ENCODE measurements around the gene ABHD4. TPM values are rescaled to one million over a fixed set of nuclear protein-coding genes. Genes with fewer than 3 reads are reported as not detected.

Gene ABHD4
- total RNA-seq, 2 experiments from 2014 or later: 8.3 to 10.5 TPM

GRCh38 chr14:22644305-22644635, 46.2 kb downstream of the ABHD4 start, which contains the start of gene OR6J1:
TSS of gene OR6J1 (minus strand) at chr14:22644352. CDS start at chr14:22634811, 9,541 bp downstream.
- CTCF ChIA-PET: interaction anchor here (0.5 to 1.3 kb wide), 5 partner anchors 8 to 122 kb away, joined by 3 to 5 read pairs (median 5); partner anchors contain the start of gene OXA1L
- H3K27me3 Mint-ChIP-seq: no peaks in the 10 kb centered on the region
- H3K9me3 Mint-ChIP-seq (ENCODE audit: low read depth): no peaks in the 10 kb centered on the region
- DNase-seq (no peak), ATAC-seq (no peak)
- POLR2A ChIA-PET: interaction anchor here (0.5 kb wide), 1 partner anchor 561 kb away, joined by 4 read pairs; no protein-coding TSS in a partner anchor
- H3K36me3 Mint-ChIP-seq (ENCODE audit: low read depth): no peaks in the 10 kb centered on the region
- no peak within 1 kb of the TSS for H3K27ac Mint-ChIP-seq
- peaks cover 8% of the 10 kb centered on the region for H3K4me1 Mint-ChIP-seq
- intact Hi-C loops (cut with DNase I, micrococcal nuclease): loop anchor here (2.0 kb wide), 2 partner anchors 15 to 73 kb away; no protein-coding TSS in a partner anchor
- no peak within 1 kb of the TSS for H3K4me3 Mint-ChIP-seq

GRCh38 chr14:22646570-22647254, 48.6 kb downstream of the ABHD4 start:
- Mint-ChIP-seq H3K27me3 (no peaks in the 10 kb centered on the region), H3K36me3 (ENCODE audit: low read depth) (no peaks in the 10 kb centered on the region), H3K4me1 (peaks cover 8% of the 10 kb centered on the region), H3K9me3 (ENCODE audit: low read depth) (no peaks in the 10 kb centered on the region), H3K4me3 (no peak overlapping the region), H3K27ac (peak overlapping the region; percentile 77)
- POLR2A ChIA-PET: interaction anchor here (0.6 kb wide), 1 partner anchor 249 kb away, joined by 3 read pairs; no protein-coding TSS in a partner anchor
- ATAC-seq (peak; percentile 14), DNase-seq (no peak)
- CTCF ChIA-PET: interaction anchor here (0.5 to 1.4 kb wide), 6 partner anchors 14 to 163 kb away, joined by 3 to 6 read pairs (median 3); no protein-coding TSS in a partner anchor
- intact Hi-C loops (cut with DNase I, micrococcal nuclease): no loop called here

GRCh38 chr14:22648506-22648905, 50.4 kb downstream of the ABHD4 start:
- ATAC-seq (no peak), DNase-seq (no peak)
- intact Hi-C loops (cut with DNase I, micrococcal nuclease): no loop called here
- Mint-ChIP-seq H3K27me3 (no peaks in the 10 kb centered on the region), H3K36me3 (ENCODE audit: low read depth) (no peaks in the 10 kb centered on the region), H3K4me1 (peaks cover 8% of the 10 kb centered on the region), H3K27ac (no peak overlapping the region), H3K4me3 (no peak overlapping the region), H3K9me3 (ENCODE audit: low read depth) (no peaks in the 10 kb centered on the region)
- POLR2A ChIA-PET: no interaction called here
- CTCF ChIA-PET: interaction anchor here (0.6 to 6.7 kb wide), 7 partner anchors 10 to 880 kb away, joined by 3 to 106 read pairs (median 4); no protein-coding TSS in a partner anchor

- Mint-ChIP-seq H3K27ac (no peak overlapping the region), H3K4me3 (no peak overlapping the region), H3K4me1 (peaks cover 6% of the 10 kb centered on the region), H3K27me3 (no peaks in the 10 kb centered on the region), H3K9me3 (ENCODE audit: low read depth) (no peaks in the 10 kb centered on the region), H3K36me3 (ENCODE audit: low read depth) (no peaks in the 10 kb centered on the region)
- POLR2A ChIA-PET: no interaction called here
- CTCF ChIA-PET: interaction anchor here (1.7 to 6.7 kb wide), 3 partner anchors 79 to 202 kb away, joined by 7 to 106 read pairs (median 12); no protein-coding TSS in a partner anchor
- DNase-seq (no peak), ATAC-seq (no peak)
- intact Hi-C loops (cut with DNase I, micrococcal nuclease): loop anchor here (10.0 kb wide), 2 partner anchors 665 to 735 kb away; no protein-coding TSS in a partner anchor
These were observed 52.1 kb downstream of the ABHD4 start for GRCh38 chr14:22650046-22650739.

- Mint-ChIP-seq H3K9me3 (ENCODE audit: low read depth) (no peaks in the 10 kb centered on the region), H3K27ac (no peak overlapping the region), H3K4me3 (no peak overlapping the region), H3K27me3 (no peaks in the 10 kb centered on the region), H3K36me3 (ENCODE audit: low read depth) (no peaks in the 10 kb centered on the region), H3K4me1 (peaks cover 6% of the 10 kb centered on the region)
- ChIA-PET POLR2A (interaction anchor here (0.8 kb wide), 1 partner anchor 9 kb away, joined by 10 read pairs; no protein-coding TSS in a partner anchor), CTCF (interaction anchor here (0.6 to 6.7 kb wide), 5 partner anchors 80 to 663 kb away, joined by 3 to 106 read pairs (median 7); no protein-coding TSS in a partner anchor)
- intact Hi-C loops (cut with DNase I, micrococcal nuclease): loop anchor here (10.0 kb wide), 2 partner anchors 666 to 736 kb away; no protein-coding TSS in a partner anchor
- peak; percentile 76 for ATAC-seq
- peak; percentile 59 for DNase-seq
These were observed 52.9 kb downstream of the ABHD4 start for GRCh38 chr14:22650960-22651521.

- CTCF ChIA-PET: interaction anchor here (1.0 to 6.7 kb wide), 4 partner anchors 80 to 664 kb away, joined by 3 to 106 read pairs (median 10); no protein-coding TSS in a partner anchor
- ATAC-seq: no peak
- no peak overlapping the region for H3K4me3 Mint-ChIP-seq
These were observed 53.5 kb downstream of the ABHD4 start for GRCh38 chr14:22651586-22651985.

GRCh38 chr14:22653012-22653621, 55.0 kb downstream of the ABHD4 start:
- intact Hi-C loops (cut with DNase I, micrococcal nuclease): loop anchor here (1.0 to 10.0 kb wide), 4 partner anchors 83 to 738 kb away; no protein-coding TSS in a partner anchor
- Mint-ChIP-seq H3K27me3 (no peaks in the 10 kb centered on the region), H3K4me1 (no peaks in the 10 kb centered on the region), H3K9me3 (ENCODE audit: low read depth) (no peaks in the 10 kb centered on the region), H3K36me3 (ENCODE audit: low read depth) (no peaks in the 10 kb centered on the region), H3K4me3 (no peak overlapping the region), H3K27ac (no peak overlapping the region)
- ChIA-PET CTCF (interaction anchor here (0.7 to 6.7 kb wide), 28 partner anchors 9 to 1116 kb away, joined by 3 to 106 read pairs (median 4); partner anchors contain the start of genes ABHD4, DAD1, LRP10 and OR6J1), POLR2A (interaction anchor here (1.0 kb wide), 2 partner anchors 62 to 83 kb away, joined by 3 read pairs; no protein-coding TSS in a partner anchor)
- DNase-seq (peak; percentile 75), ATAC-seq (peak; percentile 80)

More at GRCh38 chr14:22651586-22651985, 53.5 kb downstream of the ABHD4 start:
- no peaks in the 10 kb centered on the region for H3K27me3 Mint-ChIP-seq
- H3K27ac Mint-ChIP-seq: no peak overlapping the region
- DNase-seq: no peak
- intact Hi-C loops (cut with DNase I, micrococcal nuclease): loop anchor here (10.0 kb wide), 2 partner anchors 667 to 737 kb away; no protein-coding TSS in a partner anchor
- H3K9me3 Mint-ChIP-seq (ENCODE audit: low read depth): no peaks in the 10 kb centered on the region
- peaks cover 3% of the 10 kb centered on the region for H3K4me1 Mint-ChIP-seq
- POLR2A ChIA-PET: interaction anchor here (0.7 kb wide), 1 partner anchor 81 kb away, joined by 4 read pairs; no protein-coding TSS in a partner anchor
- H3K36me3 Mint-ChIP-seq (ENCODE audit: low read depth): no peaks in the 10 kb centered on the region

GRCh38 chr14:22656226-22656625, 58.1 kb downstream of the ABHD4 start:
- intact Hi-C loops (cut with DNase I, micrococcal nuclease): loop anchor here (5.0 to 10.0 kb wide), 3 partner anchors 196 to 741 kb away; no protein-coding TSS in a partner anchor
- Mint-ChIP-seq H3K36me3 (ENCODE audit: low read depth) (no peaks in the 10 kb centered on the region), H3K4me1 (no peaks in the 10 kb centered on the region), H3K27me3 (no peaks in the 10 kb centered on the region), H3K4me3 (no peak overlapping the region), H3K9me3 (ENCODE audit: low read depth) (no peaks in the 10 kb centered on the region), H3K27ac (no peak overlapping the region)
- no peak for ATAC-seq
- CTCF ChIA-PET: interaction anchor here (1.2 to 3.7 kb wide), 4 partner anchors 57 to 96 kb away, joined by 6 to 28 read pairs (median 6); no protein-coding TSS in a partner anchor
- POLR2A ChIA-PET: no interaction called here
- no peak for DNase-seq

GRCh38 chr14:22656945-22657731, 59.0 kb downstream of the ABHD4 start:
- H3K27me3 Mint-ChIP-seq: no peaks in the 10 kb centered on the region
- POLR2A ChIA-PET: no interaction called here
- CTCF ChIA-PET: interaction anchor here (0.6 to 3.7 kb wide), 11 partner anchors 9 to 984 kb away, joined by 3 to 28 read pairs (median 3); partner anchors contain the start of genes OR4E1 and OXA1L
- DNase-seq (no peak), ATAC-seq (no peak)
- no peaks in the 10 kb centered on the region for H3K36me3 Mint-ChIP-seq (ENCODE audit: low read depth)
- intact Hi-C loops (cut with DNase I, micrococcal nuclease): loop anchor here (5.0 to 10.0 kb wide), 3 partner anchors 195 to 742 kb away; no protein-coding TSS in a partner anchor
- H3K4me1 Mint-ChIP-seq: no peaks in the 10 kb centered on the region
- no peak overlapping the region for H3K4me3 Mint-ChIP-seq
- no peaks in the 10 kb centered on the region for H3K9me3 Mint-ChIP-seq (ENCODE audit: low read depth)
- no peak overlapping the region for H3K27ac Mint-ChIP-seq

- intact Hi-C loops (cut with DNase I, micrococcal nuclease): loop anchor here (1.0 to 10.0 kb wide), 4 partner anchors 194 to 743 kb away; no protein-coding TSS in a partner anchor
- POLR2A ChIA-PET: no interaction called here
- no peak overlapping the region for H3K27ac Mint-ChIP-seq
These were observed 59.8 kb downstream of the ABHD4 start for GRCh38 chr14:22657861-22658260.

More at GRCh38 chr14:22657861-22658260, 59.8 kb downstream of the ABHD4 start:
- no peak overlapping the region for H3K4me3 Mint-ChIP-seq
- no peaks in the 10 kb centered on the region for H3K36me3 Mint-ChIP-seq (ENCODE audit: low read depth)
- no peak for DNase-seq
- H3K27me3 Mint-ChIP-seq: no peaks in the 10 kb centered on the region
- no peak for ATAC-seq
- no peaks in the 10 kb centered on the region for H3K4me1 Mint-ChIP-seq
- CTCF ChIA-PET: interaction anchor here (0.7 to 3.7 kb wide), 10 partner anchors 8 to 984 kb away, joined by 3 to 28 read pairs (median 3); partner anchors contain the start of genes OR4E1 and OXA1L
- no peaks in the 10 kb centered on the region for H3K9me3 Mint-ChIP-seq (ENCODE audit: low read depth)
